Activated CD4-positive, alpha-beta T cell treated with anti-CD3 and anti-CD28 coated beads for 4 hours (primary cell): ENCODE measurements around the gene RUNX3.

Experiments used
- DNase-seq, 2 donors: peaks; one replicate each; pipeline ENCODE4 v3.0.0-alpha.2; 2020

Gene RUNX3

DNA sequence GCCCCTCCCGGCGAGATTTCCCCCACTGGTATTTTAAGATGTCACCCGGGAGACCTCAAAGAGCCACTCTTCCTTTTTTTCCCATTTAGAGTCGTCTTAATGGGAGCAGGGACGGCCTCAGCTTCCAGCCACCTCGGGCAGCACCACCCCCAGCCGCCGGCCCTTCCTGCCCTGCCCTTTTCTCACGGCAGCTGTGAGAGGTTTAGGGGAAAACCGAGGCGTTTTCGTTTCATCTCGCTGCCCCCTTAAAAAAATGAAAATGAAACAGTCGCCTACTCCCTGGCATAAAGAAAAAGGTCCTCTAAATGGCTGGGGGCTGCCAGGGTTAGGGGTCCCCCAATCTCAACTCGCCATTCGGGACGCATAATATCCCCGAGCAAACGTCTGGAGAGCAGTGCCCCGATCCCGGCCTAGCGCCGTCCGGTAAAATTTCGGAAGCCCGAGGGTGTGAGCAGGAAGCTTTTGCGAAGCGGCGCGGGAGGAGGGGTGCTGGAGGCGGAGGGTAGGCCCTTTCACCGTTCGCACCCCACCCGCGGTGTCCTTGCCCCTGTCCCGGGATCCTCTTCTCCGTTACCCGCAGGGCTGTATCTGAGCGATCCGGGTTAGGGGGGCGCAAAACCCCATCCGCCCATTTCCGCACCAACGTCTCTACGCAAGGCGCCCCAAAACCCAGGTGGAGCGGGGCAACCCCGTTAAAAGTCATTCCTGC is 1.2 kb downstream of the RUNX3 start:
- DNase-seq, result peak; percentile 57 to 58

DNA sequence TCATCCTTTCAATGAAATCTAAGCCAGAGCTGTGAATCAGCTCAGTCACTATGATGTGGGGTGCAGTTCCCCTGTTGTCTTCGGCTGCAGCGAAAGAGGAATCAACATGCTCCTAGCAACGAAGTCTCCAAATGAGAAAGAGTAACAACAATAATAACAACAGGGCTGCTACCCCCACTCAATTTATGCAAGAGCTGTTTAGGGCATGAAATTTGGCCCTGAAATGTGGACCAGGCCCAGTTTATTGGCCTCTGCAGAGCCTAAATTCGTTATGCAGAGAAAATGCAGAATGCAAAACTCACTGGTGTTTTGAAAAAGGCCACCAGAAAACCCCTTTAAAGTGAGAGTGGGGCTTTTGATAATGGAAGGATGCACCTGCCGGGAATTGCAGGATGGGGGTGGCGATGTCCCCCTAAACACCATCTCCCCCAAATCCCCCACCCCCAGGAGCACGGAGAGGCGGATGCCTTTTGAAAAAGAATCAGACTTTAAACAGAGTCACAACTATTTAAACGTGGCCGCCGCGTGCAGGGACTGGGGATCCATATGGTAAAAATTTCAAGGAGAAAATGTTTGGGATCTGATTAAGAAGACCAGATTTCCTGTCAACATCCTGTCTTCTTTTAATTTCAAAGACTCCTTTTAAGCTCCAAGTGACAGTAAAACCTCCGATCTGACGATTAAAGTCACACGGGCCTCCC is 1.9 kb downstream of the RUNX3 start:
- DNase-seq, result no peak

DNA sequence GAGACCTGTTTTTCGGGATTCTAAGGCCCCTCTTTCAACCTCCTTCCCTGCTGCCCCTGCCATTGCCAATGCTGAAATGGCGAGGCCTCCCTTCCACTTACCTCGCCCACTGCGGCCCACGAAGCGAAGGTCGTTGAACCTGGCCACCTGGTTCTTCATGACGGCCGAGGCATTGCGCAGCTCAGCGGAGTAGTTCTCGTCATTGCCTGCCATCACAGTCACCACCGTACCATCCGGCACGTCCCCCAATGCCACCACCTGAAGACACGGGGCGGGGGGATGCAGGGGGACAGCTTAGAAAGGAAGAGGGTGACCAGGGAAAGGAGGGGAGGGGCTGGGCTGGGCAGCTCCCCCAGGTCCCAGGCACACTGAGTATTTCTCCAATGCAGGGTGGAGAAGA is 2.6 kb downstream of the RUNX3 start:
- DNase-seq, result no peak

DNA sequence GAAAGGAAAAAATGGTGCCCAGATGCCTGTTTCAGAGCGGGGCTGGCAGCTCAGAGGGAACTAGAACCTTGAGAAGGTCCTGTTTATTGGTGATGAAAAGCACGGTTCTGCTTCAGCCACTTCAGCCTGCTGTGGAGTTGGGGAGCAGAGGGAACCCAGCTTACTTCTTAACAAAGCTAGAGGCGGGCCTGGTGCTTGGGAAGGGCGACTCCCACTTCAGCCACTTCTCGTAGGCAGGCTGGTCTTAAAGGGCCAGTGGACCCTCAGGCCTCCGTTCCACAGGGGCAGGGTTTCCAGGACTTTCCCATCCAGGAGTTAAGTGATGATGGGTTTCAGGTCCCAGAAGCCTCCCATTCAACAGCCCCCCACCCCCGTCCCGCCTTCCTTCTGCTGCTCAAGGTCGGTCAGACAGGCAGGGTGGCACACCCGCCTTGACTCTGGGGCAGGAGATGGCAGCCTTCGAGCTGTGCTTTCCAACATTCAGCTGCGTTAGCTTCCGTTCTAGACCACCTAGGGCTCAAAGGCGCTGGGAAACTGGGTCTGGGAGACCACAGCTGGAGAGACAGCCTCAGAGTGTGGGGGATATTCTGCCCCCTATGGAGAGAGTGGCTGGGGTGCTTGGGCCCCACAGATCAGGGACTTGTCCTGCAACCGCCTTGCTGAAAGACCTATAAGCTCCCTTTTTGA is 3.4 kb downstream of the RUNX3 start:
- DNase-seq, result no peak

DNA sequence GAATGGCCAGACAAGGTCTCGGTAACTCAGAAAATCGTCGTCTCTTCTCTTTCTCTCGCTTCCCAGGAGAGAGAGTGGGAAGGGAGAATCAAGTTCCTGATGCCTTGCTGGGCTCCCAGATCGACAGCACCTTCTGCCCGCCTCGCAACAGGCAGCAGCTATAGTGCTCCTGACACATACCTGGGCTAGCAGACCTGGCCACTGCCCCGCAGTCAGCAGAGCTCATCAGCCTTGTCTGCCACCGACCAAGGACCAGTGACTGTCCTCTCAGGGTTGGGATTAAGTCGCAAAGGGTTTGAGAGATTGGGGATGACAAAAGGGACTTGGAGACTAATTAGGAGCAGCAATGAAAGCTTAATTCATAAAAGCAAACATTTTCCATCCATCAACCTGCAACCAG is 4.1 kb downstream of the RUNX3 start:
- no peak for DNase-seq

DNA sequence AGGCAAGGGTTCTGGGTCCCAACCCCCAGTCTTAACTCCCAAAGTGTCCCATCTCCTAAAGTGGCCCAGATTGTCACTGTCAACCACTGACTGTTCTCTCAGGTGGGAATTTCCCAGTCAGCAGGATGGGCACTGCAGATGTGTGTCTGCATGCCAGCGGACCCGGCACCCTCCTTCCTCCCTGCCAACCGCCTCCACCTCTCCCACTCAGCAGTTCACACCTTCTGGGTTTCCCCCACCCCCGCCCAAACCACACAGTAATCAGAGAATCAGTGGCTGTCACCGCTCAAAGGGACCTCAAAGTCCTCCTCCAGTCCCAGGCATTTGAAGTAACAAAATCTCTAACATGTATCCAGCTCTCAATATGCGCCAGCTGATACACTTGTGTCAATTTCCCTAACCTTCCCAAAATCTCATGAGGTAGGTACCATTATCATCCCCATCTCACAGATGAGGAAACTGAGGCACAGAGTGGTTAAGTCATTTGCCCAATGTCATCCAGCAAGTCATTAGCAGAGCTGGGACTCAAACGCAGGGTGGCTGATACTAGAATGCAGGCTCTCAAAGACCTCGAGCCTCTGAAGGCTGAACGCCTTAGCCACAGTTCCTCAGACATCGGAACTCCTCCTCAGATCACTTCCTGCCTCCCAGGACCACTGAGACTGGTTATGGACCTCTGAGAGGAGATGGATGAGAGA is 4.8 kb downstream of the RUNX3 start:
- peak; percentile 89 to 91 for DNase-seq

DNA sequence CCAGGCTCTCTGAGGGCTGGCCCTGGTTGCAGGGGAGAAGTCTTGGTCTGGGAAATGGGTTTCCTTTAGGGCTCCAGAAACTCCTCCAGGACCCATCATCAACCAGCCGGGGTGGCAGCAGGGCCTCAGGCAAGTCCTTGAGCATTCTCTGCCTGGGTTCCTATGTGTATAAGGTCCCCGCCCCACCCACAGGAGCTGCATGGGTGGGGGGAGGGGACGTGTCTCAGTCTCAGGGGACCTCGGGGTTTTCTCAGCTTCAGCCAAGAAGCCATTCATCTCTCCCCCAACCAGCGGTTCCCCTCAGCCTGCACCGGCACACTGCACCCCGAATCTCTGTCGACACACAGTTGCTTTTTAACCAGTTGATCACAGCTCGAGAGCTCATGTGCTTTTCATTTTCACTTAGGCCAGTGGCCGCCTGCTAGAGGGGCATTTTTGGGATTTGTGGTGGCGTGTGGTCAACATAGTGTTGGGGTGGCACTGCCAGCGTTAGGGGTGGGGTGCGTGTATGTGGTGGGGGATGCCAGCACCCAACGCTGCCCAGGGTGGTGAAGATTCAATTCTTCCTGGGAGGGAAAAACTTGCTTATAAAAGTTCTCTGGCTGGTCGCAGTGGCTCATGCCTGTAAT is 6.5 kb downstream of the RUNX3 start:
- no peak for DNase-seq

DNA sequence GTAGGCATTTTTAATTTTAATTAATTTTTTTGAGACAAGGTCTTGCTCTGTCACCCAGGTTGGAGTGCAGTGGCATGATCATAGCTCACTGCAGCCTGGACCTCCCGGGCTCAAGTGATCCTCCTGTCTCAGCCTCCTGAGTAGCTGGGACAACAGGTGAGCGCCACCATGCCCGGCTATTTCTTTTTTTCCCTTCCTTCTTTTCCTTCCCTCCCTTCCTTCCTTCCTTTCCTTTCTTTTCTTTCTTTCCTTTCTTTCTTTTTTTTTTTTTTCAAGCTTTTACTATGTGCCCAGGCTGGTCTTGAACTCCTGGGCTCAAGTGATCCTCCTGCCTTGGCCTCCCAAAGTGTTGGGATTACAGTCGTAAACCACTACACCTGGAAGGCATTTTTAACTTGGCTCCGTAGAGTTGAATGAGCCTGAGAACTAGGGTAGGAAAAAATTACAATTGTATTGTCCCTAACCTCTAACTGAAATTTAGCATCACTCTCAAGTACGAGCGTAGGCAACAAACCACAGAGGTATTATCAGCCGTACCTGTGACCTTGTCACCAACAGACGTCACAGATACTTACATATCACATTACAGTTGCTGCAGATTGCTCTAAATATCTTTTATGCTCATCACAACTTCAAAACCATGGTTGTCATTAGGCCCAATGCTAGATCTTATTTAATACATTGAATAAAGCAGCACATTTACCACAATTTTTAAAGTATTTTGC is 8.0 kb downstream of the RUNX3 start:
- no peak for DNase-seq

DNA sequence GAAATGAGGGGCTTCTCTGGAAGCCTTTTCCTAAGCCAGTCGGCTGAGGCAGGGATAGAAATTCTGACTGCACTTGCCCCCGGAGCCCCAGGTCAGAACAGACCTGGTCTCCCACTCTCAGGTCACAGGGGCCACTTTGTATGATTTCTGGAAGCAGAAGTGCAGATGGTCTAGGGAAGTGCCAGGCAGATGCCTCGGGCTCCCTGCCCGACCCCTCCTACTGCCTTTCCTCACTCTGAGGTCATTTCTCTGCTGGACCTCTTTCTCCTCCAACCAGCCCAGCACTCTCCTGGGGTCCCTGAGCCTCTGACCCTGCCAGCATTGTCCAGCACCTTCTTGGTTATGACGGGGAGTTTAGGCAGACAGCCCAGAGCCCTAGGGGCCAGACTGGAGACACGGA is 8.7 kb downstream of the RUNX3 start:
- DNase-seq, result no peak

DNA sequence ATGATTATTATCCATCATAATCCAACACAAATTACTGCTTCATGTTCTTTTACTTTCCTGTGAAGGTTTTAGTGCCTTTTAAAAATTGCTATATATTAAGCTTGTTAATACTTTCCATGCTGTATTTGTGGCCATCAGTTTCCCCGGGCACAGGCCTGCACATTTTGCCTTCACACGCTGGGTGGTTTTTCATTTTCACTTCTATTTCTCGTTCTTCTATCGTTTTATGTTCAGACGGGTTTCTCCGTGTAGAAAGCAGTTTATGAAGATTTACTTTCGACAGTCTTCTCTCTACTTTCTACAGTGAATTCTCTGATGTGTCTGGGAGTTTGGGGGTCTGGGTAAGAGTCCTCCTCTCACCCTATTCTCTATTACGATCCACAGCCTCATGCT is 9.5 kb downstream of the RUNX3 start:
- no peak for DNase-seq

DNA sequence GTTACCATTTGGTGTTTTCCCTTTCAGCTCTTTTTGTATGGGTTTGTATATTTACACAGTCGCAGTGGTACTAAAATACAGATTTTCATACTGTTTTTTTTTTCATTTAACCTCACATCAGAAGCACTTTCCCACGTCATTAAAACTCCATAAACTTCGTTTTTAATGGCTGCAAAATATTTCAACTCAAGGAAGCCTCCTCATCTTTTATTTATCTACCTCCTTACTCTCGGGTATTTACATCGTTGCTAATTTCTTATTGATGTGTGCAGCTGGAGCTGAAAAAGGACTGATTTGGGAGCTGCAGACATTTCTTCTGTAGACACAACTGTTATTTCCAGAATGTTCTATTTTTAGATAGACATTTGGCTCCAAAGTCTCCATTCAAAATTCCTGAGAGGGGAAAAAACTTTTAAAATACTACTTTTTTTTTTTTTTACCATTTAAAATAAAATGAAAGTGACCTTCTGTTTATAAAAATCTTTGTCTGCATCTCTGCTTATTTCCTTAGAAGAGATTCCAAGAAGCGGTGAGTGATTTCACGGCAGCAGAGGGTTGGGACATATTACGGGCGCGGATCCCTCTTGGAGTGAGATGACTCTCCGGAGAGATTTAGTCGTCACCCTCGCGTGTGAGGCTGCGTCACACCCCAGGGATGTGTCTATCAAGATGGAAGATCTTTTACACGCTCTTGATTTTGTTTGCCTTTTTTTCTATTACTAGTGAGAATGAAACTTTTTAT is 10.1 kb downstream of the RUNX3 start:
- DNase-seq, result peak in 1 of 2 donors; percentile 54

DNA sequence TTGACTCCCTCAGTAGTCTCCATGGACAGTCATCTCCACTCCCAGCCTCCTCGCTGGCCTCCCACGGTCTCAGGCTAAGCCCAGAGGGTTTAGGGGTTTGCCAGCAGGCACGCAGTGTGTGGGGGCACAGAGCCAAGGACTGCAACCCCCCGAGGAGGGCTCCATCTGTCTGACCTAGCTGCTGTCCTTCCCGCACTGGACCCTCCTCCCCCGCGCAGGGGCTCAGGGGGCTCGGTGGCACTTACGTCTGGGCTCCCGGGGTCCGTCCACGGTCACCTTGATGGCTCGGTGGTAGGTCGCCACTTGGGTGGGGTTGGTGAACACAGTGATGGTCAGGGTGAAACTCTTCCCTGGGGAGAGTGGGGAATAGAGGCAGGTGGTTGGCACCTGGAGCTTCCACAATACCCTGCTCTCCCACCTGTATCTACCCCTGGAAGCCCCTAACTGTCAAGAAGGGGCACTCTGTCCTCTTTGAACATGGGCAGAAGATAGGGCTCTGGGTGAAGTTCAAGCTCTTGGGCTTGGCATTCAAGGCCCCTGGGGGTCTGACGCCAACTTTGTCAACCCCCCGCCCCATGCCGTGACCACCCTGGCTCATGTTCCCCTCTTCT is 11.0 kb downstream of the RUNX3 start:
- no peak for DNase-seq

DNA sequence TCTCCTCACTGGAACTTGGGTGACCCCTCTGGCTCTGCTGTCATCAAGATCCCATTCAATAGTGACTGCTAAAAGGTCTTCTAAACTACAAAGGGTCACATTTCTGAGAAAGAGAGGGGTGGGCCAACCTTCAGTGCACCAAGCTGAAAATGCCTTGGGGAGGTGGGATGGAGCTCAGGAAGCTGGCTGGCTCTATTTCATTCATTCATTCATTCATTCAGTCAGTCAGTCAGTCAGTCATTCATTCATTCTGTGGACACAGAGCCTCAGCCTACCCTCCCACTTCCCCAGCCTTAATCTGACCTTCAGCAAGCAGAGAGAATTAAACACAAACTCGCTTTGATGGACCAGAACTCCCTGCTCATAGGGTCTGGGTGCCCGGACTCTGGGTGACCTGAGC is 11.7 kb downstream of the RUNX3 start:
- DNase-seq, result no peak

DNA sequence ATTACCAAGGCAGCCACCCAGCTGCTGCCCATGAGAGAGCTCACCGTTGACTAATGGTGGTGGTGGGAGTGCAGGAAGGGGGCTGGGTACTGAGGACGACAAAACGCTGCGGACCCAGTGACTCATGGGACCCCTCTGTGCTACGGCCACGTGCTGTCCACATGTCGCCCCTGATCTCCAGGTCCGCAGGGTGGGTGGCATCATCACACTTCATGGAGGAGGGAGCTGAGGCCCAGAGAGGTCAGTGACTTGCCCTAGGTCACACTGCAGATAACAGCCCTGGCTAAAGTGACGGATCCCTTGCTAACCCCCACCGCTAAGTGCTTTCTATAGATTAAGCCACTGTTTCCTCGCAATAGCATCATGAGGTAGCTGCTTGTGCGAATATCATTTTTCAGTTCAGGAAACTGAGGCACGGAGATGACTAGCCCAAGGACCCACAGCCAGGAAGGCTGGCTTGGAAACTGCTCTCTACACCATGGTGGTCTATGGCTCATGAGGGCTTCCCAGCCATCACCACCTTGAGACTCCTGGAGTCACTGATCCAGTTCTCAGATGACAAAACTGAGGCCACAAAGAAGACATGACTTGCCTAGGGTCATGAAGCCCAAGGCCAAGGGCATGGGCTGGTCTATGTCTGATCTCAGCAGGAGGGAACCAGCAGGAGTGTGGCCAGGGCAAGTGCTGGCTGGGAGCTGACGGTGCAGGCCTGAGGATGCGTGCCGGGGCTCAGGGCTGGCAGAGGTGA is 12.6 kb downstream of the RUNX3 start:
- no peak for DNase-seq

DNA sequence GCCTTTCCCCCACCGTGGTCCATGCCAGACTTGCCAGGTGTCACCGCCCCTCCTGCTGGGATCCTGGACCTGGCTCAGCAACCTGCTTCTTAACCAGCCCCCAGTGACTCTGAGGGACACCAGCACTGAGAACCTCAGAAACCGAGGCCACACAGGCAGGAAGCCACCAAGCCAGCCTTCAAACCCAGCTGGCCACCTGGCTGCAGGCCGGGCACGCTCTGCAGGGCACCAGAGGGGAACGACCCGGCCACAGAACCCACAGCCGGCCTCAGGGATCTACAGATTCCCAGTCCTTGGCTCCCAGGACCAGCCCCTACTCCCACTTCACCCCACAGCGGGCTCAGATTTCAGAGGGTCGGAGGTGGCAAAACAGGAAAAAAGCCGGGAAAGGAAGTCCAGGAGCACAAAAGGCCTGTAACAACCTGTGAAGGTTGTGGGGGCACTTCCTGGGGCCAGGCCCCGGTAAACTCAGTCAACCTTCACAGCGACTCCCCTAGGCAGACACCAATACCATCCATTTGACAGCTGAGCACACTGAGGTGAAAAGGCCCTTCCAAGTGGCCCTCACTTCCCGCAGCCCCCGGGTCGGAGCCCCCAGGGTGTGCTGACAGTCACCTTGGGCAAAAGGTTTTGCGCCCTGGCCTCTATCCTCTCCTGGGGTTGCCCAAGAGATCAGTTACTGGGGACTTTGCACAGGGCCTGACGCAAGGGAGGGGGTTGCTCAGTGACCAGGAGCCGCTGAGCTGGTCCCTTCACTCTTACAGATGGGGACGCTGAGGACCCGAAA is 14.1 kb downstream of the RUNX3 start:
- no peak for DNase-seq

DNA sequence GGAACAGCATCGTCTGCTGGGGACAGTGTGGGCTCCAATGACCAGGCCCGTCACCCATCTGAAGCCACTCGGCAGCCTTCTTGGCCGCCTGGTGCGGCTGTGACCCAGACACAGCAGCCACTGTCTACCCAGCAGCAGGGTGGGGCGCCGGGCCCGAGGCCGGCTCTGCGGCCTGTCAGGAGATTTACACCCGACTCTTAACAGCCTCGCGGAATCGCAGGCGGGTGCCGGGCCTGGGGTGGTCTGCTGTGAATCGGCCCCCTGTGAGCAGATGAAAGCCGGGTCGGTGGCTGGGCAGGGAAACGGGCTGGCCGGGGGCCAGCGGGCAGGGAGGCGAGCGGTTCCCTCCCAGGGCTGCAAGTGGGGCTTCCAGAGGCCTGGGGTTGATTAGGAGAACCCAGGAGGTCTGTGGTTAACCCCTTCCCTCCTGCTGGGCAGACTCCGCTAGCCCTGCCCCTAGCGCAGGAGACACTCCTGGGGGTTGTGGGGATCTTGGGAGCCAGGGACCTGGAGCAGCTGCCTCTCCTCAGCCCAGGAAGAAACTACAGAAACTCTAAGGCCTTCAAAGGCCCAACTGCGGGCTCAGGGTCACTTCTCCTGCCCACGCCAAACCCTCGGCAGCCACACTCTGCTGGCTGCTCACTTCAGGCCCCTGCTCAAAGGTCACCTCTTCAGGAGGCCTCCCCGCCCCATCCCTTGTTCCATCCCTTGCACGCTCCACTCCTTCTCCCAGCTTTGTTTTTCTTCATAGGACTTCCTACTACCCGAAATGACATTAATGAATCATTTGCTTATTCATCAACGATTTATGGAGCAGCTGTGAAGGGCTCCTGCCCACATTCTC is 15.6 kb downstream of the RUNX3 start:
- DNase-seq, result no peak

DNA sequence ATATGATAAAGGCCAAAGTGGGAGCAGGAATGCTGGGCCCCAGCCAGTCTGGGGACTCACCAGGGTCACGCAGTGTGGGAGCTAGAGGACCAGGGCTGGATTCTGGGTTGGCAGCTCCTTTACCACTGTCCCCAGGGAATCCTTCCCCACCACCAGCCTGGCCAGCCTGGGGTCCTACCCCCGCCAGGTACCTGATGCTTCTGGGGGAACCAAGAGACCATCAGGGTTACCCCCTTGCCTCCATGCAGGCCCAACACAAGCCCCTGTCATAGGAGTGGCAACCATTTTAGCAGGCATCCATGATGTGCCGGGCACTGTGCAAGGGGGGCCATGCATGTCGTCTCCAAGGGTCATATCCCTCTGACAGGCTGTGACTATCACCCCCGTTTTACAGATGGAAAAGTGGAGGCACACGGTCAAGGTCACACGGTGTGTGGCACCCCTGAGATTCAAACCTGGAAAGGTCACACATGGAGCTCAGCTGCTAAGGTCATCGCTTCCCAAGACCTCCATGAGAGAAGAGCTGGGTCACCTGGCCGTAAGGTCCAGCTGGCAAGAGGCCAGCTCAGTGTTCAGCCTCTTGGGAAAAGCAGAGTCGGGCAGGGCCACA is 16.4 kb downstream of the RUNX3 start:
- DNase-seq, result no peak

DNA sequence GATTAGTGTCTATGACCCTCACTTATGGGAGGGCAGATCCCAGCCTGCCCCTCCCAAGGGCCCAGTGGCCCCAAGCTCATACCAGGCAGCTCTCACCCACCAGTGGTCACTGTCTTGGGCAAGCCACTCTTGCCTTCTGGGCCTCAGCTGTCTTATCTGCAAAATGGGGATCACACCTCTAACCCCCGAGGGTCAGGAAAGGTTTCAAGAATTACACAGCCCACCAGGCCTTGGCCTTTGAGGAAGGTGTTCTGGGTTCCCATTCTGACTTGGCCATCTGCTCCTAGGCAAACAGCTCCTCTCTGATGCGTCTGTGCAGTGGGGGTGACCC is 16.8 kb downstream of the RUNX3 start:
- no peak for DNase-seq
